NCI-H2171 treated with DMSO at 0.1 percent for 48 hours (cell line): ENCODE results near the gene MSMO1.

Experiments used
- DNase-seq: peaks from one replicate; lab custom pipeline; 2025; lab: John Stamatoyannopoulos, UW

The MSMO1 gene

DNA sequence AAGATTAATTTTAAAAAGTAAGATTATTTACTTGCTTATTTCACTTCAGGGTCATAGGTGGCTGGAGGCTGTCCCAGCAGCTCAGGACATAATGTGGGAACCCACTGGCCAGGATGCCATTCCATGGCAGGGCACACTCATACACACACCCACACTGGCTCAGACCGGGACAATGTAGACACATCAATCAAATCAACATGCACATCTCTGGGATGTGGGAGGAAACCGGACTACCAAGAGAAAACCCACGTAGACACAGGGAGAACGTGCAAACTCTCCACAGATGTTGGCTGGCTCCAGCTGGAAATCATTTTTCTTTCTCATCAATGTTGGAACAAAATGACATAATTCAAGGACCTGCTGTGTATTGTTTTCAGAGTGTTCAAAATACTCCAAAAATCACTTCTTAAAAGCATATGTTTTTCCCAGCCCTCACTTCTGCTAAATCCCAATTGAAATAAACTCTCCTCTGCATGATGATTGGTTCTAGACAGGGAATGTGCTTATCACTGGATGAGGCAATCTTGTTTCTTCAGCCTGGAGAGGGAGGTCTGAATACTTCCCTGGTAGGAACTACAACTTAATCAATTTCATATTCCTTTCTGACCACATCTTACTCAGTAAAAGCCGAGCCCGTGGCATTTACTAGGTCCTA, 32.7 kb downstream of the MSMO1 start:
- no peak for DNase-seq

DNA sequence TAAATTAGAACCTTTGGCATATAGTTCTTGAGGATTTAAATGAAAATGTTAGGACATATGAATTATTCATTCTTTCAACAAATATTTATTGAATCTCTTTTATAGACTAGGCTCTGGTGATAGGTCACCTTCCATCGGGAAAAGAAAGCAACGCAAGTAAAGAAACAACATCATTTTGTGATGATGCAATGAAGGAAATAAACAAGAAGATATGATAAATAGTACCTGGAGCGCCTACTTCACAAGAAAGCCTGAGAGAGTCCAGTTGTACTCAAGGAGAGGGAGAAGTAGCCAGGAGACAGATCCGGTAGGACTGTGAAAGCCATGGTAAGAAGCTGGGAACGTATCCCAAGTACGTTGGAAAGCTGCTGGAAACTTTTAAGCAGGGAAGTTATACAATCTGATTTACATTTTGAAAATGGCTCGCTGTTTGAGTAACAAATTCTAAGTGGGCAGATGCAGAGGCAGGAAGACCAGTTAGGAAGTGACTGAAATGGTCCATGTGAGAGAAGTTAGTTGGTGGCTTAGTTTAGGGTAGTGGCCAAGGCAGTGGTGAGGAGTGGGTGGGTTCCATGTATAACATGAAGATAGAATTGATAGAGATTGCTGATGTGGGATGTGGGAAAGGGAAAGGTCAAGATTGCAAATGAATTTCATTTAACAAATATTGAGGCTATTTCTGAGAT, 33.7 kb downstream of the MSMO1 start:
- no peak for DNase-seq

DNA sequence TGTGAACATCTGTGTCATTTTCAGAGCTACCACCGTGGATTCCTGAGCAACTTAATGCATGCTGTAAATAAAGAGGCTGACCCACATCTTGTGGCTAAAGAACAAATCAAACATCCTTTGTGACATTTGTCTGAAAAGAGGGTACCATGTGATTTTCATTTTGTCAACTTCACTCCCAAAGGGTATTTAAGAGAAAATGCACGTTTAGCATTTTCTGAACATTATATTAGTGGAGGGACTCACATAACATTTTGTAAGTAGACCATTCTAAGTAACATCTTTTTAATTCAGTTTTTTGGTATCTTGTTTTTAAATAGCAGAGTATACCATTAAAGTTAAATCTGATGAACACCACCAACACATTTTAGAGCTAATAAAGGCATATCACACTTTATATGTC, 34.3 kb downstream of the MSMO1 start:
- DNase-seq = no peak

DNA sequence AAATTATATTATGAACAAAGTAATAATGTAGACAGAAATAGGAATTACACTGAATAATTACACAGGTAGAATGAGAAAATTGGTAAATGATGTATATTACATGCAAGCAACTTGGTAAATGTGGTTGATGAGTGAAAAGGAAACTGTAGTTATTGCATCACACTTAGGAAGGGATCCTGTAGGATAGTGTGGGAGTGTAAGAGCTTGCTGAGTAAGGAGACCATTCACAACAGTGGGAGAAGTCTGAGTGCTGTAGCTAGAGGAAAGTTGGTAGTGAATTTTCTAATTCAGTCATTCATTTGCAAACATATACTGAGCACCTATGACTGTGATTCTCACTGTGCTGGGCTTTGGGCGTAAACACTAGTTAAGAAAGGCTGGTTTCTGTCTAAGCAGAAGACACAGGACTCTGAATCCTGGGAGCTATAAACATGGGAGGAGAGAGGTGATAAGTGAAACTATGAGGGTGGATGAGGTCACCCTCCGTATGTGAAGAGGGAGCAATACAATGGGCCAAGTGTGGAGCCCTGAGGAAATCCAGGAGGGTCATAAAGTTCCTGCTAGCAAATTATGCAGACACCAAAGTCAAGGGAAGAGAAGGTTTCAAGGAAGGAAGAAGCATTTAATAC, 37.1 kb downstream of the MSMO1 start:
- DNase-seq = no peak

DNA sequence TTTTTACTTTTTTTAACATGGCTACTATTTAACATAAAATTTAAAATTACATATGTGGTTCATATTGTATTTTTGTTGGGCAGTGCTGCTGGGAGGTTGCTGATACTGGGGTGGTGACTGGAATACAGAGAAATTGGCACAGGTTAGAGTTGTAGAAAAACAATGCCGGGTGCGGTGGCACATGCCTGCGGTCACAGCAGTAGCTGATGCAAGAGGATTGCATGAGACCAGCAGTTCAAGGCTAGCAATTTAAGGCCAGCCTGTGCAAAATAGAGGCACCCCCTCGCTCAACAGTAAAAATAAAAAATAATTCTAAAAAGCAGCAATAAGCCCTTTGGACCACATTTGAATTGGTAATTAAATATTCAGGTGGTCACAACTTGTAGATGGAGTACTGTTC, 39.6 kb downstream of the MSMO1 start:
- no peak for DNase-seq

DNA sequence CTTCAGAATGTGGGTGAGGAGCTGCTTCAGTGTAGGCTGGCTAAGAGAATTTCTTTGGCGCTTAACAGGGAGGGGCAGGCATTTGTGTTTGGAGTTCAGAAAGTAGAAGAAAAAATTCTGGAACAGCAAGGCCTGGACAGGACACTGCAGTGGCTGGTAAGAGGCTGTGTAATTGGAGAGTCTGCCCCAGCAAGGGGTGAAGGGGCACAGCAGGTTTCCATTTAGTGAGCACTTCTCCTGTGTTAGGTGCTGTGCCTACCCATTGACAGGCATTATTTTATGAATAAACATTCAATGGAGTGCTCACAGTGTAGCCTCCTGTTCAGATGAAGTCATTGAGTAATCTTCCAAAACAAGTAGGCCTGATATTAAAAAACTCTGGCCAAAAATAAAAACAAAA, 40.6 kb downstream of the MSMO1 start:
- DNase-seq = no peak

DNA sequence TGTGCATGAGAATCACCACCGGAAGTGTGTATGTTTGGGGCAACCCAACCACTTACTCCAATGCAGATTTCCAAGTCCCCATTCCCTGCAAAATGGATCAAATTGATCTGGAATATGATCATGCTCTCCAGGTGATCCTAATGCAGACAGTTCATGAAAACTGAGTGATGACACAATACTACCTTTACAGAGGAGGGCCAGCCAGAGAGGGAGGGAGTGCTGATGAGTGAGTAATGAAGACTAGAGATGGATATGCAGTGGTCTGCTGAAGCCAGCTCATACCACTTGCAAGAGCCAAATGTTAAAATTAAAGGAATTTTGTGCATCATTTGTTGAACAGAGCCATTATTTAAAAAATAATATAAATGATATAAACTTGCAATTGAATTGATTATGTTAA, 41.1 kb downstream of the MSMO1 start:
- DNase-seq = no peak

DNA sequence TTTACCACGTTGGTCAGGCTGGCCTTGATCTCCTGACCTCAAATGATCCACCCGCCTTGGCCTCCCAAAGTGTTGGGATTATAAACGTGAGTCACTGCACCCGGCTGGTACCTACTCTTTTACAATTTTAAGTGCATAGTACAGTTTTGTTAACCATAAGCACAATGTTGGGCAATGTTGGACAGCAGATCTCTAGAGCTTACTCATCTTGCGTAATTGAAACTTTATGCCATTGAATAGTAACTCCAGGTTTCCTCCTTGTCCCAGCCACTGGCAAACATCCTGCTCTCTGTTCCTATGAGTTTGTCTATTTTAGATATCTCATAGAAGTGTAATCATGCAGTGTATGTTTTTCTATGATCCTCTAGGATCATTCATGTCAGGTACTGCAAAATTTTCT, 42.1 kb downstream of the MSMO1 start:
- DNase-seq = no peak

DNA sequence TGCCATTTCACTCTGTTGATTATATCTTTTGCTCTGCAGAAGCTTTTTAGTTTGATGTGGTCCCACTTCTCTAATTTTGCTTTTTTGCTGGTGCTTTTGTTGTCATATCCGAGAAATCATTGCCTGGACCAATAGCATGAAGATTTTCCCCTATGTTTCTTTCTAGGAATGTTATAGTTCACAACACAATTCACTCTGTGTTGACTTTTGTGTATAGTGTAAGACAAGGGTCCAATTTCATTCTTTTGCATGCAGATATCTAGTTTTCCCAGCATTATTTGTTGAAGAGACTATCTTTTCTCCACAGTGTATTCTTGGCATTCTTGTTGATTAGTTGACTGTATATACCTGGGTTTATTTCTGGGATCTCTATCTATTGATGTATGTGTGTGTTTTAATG, 43.1 kb downstream of the MSMO1 start:
- DNase-seq = no peak

DNA sequence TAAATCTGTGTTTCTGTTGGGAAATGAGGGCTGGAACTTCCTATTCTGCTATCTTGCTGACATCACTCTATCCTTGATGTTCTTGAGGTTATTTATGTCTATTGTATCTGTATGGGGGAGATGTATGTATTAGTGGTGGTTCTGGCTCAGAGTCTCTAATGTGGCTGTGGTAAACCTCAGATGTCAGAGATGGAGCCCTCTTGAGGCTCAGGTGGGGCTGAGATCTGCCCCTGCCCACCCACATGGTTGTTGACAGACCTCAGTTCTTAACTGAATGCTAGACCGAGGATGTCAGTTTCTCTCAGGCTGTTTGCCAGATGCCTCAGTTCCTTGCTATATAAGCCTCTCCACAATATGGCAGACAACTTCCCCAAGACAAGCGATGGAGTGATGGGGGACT, 48.0 kb downstream of the MSMO1 start:
- no peak for DNase-seq

DNA sequence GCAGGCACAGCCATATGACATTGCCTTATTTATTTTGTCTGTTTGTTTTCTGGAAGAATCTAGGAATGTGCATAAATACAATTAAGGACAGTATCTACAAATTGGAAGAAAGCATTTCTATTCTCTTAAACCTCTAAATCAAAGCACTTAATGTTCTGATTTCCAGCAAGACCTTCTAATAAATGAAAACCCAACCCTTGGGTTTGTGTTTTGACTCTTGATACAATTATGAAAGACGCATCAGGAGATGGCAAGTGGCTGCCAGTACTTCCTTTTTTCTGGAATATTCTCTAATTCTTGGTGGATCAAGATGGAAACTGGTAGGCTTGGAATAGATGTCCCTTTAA, 50.9 kb downstream of the MSMO1 start:
- DNase-seq = peak; percentile 52

DNA sequence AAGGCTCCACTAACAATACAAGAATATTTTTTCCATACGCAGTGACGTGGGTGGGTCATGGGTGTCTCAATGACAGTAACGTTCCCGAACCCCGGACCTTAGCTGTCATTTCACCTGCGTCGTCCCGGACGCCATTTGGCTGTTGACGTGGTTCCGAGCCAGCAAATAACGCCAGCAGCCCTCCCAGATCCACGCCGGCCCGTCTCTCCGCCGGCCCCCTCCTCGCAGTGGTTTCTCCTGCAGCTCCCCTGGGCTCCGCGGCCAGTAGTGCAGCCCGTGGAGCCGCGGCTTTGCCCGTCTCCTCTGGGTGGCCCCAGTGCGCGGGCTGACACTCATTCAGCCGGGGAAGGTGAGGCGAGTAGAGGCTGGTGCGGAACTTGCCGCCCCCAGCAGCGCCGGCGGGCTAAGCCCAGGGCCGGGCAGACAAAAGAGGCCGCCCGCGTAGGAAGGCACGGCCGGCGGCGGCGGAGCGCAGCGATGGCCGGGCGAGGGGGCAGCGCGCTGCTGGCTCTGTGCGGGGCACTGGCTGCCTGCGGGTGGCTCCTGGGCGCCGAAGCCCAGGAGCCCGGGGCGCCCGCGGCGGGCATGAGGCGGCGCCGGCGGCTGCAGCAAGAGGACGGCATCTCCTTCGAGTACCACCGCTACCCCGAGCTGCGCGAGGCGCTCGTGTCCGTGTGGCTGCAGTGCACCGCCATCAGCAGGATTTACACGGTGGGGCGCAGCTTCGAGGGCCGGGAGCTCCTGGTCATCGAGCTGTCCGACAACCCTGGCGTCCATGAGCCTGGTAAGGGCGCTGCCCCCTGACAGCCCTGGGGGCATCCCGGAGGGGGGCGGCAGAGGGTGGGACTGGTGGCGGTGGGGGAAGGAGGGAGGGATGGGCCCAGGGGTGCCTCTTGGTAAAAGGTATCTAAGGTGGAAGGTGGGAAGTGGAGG, 51.5 kb downstream of the MSMO1 start, which contains the start of gene CPE:
TSS of gene CPE (plus strand) at position 264 of the 933 bp plus-strand sequence. CDS start at position 478, 214 bp downstream.
- peak; percentile 74 for DNase-seq

DNA sequence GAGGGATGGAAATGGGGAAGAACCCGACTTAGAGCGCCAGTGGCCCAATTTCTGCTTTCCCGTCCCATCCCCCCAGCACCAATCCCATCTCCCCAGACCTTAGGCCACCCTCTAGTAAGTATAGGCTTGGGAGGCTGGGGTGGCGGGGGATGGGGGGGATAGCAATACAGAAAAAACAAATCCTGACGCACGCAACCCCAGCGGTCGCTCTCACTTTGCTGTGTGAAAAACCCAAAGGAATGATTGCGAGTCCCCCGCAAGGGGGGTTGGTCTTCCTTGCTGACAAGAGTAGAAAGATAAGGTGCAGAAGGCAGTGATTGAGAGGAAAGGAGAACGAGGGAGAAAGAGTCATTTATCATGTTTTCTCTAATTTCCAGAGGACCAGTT, 52.2 kb downstream of the MSMO1 start:
- DNase-seq = peak; percentile 54

DNA sequence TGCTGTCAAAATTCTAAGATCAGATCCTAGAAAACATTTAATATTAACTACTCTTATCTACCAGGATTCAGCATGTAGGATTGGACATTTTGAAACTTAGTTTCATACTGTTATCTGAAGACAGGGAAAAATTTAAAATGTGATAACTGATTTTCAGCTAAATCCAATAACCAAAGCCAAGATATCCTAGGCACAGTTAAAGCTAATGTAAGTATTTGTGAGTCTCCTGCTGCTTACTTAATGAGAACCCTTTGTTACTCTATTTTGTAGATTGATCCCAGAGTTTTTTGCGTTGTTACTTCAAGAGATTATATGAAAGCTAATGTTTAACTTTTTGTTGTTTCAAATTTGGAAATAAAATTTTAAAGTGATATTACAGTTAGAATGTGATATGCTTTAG, 53.3 kb downstream of the MSMO1 start:
- DNase-seq = no peak

DNA sequence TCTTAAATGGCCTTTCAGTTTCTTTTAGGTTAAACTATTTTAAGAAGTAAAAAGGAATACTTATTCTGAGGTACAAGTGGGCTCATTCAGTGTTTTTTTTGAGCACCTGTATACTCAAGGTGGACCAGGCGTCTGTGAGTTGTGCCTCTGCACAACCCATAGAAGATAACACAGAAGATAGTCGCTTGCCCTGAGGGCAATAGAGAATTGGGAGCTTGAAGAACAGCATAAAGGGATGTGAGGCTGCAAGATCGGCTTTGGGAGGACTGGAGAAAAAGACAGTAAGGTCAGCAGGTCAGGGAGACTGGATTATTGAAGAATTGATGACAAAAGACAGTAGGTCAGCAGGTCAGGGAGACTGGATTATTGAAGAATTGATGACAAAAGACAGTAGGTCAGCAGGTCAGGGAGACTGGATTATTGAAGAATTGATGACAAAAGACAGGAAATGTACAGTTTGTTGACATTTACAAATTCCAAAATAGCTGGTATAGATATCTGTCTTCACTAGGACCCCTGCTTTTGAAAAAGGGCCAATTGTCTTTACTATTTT, 54.4 kb downstream of the MSMO1 start:
- DNase-seq = peak; percentile 5

DNA sequence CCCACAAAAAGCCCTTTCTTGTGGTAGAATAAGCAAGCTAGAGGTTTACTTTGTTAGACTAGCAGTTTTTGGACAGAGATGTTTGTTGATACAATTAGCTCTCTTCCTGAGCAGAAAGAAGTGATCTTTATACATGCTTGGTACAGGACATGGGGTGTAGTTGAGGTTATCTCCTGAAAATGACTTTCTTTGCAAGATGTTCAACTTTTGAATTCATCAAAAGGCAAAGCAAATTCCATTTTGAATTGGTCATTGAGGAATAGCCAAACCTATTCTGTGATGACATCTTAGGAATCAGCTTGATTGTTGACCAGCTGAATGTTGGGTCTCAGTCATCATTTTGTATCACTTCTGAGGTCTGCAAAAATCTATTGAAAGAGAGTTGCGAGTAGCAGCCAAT, 55.2 kb downstream of the MSMO1 start:
- DNase-seq = no peak

DNA sequence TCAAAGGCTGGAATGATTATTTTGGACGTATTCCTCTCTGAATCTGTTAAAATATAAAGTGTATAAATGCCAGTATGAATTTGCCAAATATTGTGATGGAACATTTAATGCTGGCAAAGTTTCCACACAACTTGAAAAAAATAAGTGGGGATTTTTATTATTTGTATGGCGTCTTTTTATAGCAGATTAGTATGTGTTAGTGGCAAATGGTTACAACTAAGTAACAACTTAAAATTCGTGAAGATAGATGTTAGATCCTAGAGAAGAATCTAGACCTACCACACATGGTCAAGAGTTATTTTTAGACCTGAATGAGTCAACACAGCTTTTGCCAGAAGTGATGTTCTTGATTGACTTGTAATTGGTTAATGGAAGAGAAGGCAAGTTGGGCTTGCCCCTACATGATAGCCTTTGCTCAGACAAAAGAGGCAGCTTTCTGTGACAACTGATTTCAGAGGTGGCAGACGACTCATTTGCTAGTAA, 56.2 kb downstream of the MSMO1 start:
- peak; percentile 85 for DNase-seq

DNA sequence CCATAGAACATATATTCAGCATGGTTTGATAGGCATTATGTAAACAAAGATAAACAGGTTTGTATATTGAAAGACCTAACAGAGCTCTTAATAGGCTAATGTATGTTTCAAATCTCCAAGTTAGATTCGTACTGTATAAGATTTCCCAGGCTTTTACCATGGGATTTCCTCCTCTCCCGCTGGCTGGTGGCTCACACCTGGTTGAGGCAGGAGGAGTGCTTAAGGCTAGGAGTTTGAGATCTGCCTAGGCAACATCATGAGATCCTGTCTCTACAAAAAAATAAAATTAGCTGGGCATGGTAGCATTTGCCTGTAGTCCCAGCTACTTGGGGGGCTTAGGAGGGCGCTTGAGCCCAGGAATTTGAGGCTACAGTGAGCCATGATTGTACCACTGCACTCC, 56.7 kb downstream of the MSMO1 start:
- DNase-seq = peak; percentile 67

DNA sequence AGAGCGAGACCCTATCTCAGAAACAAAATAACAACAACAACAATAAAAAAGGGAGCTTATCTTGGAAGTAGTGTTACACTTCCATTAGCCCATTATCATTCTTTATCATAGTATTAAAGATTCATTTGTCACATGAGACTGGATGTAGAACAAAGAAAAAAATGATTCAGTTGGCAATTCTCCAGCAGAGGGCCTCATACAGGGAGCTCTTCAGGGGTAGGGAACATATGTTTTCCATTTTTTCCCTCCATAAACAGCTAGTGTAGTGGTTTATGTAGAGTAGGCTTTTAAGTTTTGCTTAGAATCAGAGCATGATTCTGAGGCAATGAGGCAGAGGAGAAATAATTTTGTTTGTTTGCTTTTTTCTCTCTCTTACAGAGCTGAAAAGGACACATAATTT, 57.1 kb downstream of the MSMO1 start:
- DNase-seq = peak; percentile 85

DNA sequence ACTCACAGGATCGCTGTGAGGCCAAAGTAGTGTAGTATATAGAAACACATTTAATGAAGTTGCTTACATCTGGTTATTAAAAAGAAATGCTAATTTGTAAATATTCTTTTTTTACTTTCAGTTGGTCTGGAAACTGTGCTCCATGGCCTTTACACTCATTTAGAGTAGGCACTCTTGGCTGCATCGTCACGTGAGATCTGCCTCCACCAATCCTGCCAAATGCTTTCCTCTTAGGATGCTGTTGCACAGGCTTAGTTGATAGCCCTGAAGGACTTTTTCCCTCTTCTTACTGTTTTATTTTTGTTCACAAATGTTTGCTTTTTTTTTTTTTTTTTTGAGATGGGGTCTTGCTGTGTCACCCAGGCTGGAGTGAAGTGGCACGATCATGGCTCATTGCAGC, 57.7 kb downstream of the MSMO1 start:
- DNase-seq = peak; percentile 46

DNA sequence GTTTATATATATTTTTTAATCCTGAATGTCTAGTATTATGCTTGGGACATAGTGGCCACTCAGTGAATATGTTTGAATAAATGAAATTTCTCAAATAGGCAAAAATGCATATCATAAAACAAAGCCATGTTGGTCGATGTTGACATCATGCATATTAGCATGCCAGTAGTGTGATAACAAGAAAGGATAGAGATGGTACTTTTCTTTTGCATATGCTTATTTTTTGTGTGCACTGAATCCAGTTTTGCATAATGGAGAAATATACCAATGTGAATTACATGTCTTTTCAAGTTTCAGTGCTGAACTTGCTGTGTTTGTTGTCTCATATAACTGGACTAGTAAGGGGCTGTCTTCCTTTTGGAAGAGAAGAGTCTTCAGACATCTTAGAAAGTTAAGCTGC, 58.9 kb downstream of the MSMO1 start:
- DNase-seq = no peak

DNA sequence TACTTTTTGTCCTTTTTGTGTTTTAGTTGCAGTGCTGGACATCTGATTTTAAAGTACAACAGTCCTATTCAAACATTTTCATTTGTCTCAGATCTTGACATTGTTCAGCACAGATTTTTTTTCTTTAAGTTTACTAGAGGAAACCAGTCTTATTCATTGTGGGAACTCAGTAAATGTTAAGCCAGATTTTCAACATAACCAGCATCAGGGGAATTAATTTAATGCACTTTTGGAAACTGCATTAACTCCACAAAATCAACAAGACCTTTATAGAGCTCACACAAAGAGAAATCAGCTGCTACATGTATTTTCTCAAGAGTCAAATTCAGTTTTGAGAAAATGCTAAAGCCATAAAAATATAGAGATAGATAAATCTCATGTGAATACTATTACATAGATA, 61.3 kb downstream of the MSMO1 start:
- no peak for DNase-seq
